ENCODE results near the gene TGIF1. TPM values are rescaled to one million over a fixed set of nuclear protein-coding genes. Genes with fewer than 3 reads are reported as not detected.

TGIF1 gene
- total and polyA plus RNA-seq, 10 of the 15 experiments (the other 5 are each of a cell fraction or from before 2014, with no cell fraction given) = 1.8 to 8.5 (median 6.4) TPM

- TF ChIP-seq KAT2A (conservative IDR thresholded peaks at IDR 0.05; ENCODE audit: control insufficient read depth, low read depth, low read length) = no peak
- no peak for TF ChIP-seq POU2F2 (IDR thresholded peaks at IDR 0.05; ENCODE audit: borderline replicate concordance, low read depth, low read length)
- no peak for TF ChIP-seq EZH2 (IDR thresholded peaks at IDR 0.05; ENCODE audit: borderline replicate concordance, control insufficient read depth, low read depth, low read length)
- 0 out of 2 replicates have a peak, but pooled peaks have one; percentile 10 for TF ChIP-seq BACH1 (IDR thresholded peaks at IDR 0.05; ENCODE audit: borderline replicate concordance)
- no peak for TF ChIP-seq ETV6 (conservative IDR thresholded peaks at IDR 0.05 in 1 of 2, IDR thresholded peaks at IDR 0.05 in 1 of 2; ENCODE audit: borderline replicate concordance in 1 of 2, low read depth in 1 of 2)
- TF ChIP-seq CBX5 (IDR thresholded peaks at IDR 0.05; ENCODE audit: low read depth) = no peak
- TF ChIP-seq NFXL1 (IDR thresholded peaks at IDR 0.05; ENCODE audit: borderline replicate concordance) = no peak
- TF ChIP-seq ZBED1 (IDR thresholded peaks at IDR 0.05; ENCODE audit: borderline replicate concordance) = no peak
These were observed at the start of gene TGIF1 (continued) for GRCh38 chr18:3450012-3450798.

GRCh38 chr18:3400567-3401296, 49.2 kb upstream of the TGIF1 start:
- Histone ChIP-seq H3K27ac (ENCODE audit: control insufficient read depth, insufficient read depth) (peak overlapping the region; percentile 56), H3K9me3 (replicated peaks; ENCODE audit: control insufficient read depth, insufficient read depth, low read length) (peaks cover 2% of the 10 kb centered on the region; the same call in 2 of the 3 replicates), H3K79me2 (ENCODE audit: control insufficient read depth, insufficient read depth, low read length) (no peaks in the 10 kb centered on the region), H3K4me3 (no peak overlapping the region), H3K27me3 (replicated peaks in 1 of 2; ENCODE audit: control insufficient read depth in 2 of 2, insufficient read depth in 2 of 2, low read length in 1 of 2) (no peaks in the 10 kb centered on the region), H3K4me1 (ENCODE audit: control insufficient read depth, insufficient read depth, low read length) (peaks cover 36% of the 10 kb centered on the region), H3K9ac (ENCODE audit: control insufficient read depth, insufficient read depth, low read length) (no peak overlapping the region), H3K4me2 (ENCODE audit: control insufficient read depth, insufficient read depth) (peak overlapping the region; percentile 56), H2AFZ (ENCODE audit: control insufficient read depth, low read depth, low read length) (no peak overlapping the region; the same call in 1 of the 2 replicates), H4K20me1 (ENCODE audit: control insufficient read depth, insufficient read depth) (no peaks in the 10 kb centered on the region), H3K36me3 (ENCODE audit: control insufficient read depth in 2 of 2, insufficient read depth in 2 of 2, low read length in 1 of 2) (no peaks in the 10 kb centered on the region)
- ChIA-PET POLR2A (no interaction called here), SMC1A (ENCODE audit: uncharacterized antibody, unreplicated experiment) (interaction anchor here (0.7 to 1.7 kb wide), 3 partner anchors 9 to 13 kb away, joined by 3 to 7 read pairs (median 4); no protein-coding TSS in a partner anchor), RAD21 (ENCODE audit: unreplicated experiment) (interaction anchor here (1.5 kb wide), 1 partner anchor 13 kb away, joined by 3 read pairs; no protein-coding TSS in a partner anchor), CTCF (interaction anchor here (0.6 kb wide), 1 partner anchor 110 kb away, joined by 3 read pairs; no protein-coding TSS in a partner anchor)
- TF ChIP-seq SPI1 (IDR thresholded peaks at IDR 0.05; ENCODE audit: borderline replicate concordance, insufficient read depth, low read depth, low read length) = peak; percentile 50; the same call in 1 of the 2 replicates
- TF ChIP-seq USF1 (IDR thresholded peaks at IDR 0.05; ENCODE audit: borderline replicate concordance, extremely low read length, insufficient read depth, low read depth, low read length) = peak; percentile 9
- no peak for TF ChIP-seq SIN3A (IDR thresholded peaks at IDR 0.05; ENCODE audit: low read depth, low read length)
- TF ChIP-seq RELB (IDR thresholded peaks at IDR 0.05; ENCODE audit: low read depth) = no peak
- 0 out of 2 replicates have a peak, but pooled peaks have one; percentile 20 for TF ChIP-seq TCF12 (IDR thresholded peaks at IDR 0.05; ENCODE audit: low read depth, low read length)
- peak; percentile 18 for FAIRE-seq
- ATAC-seq = peak; percentile 8; the same call in 2 of the 3 replicates
- DNase-seq (ENCODE audit: low read depth, low spot score) = no peak
- 40% methylated on average over 2 of the region's 2 CpGs for WGBS (ENCODE audit: insufficient coverage, insufficient replicate concordance, low lambda C conversion rate, missing lambda C conversion rate)
- intact Hi-C loops (cut with micrococcal nuclease; ENCODE audit: unreplicated experiment) (loop anchor here (5.0 kb wide), 2 partner anchors 47 to 187 kb away; no protein-coding TSS in a partner anchor), in situ Hi-C loops (cut with MboI) (no loop called here)
- no TSS peak for BruUV-seq (replicated peaks)

All from GM12878 (cell line).